Colonic mucosa (tissue), 4 donors: ENCODE measurements around the gene CCDC54. TPM values are rescaled to one million over a fixed set of nuclear protein-coding genes. Genes with fewer than 3 reads are reported as not detected.

Experiments
- DNase-seq: peaks from one replicate; pipeline ENCODE4 v3.0.0-alpha.2; 2020
- H3K27ac ChIP-seq: fragments of 200-600 bp; one replicate; pipeline ENCODE4 v1.8.0; 2021
- H3K27me3 ChIP-seq: fragments of 200-600 bp; one replicate; pipeline ENCODE4 v1.8.0; 2021
- H3K36me3 ChIP-seq: fragments of 200-600 bp; one replicate; pipeline ENCODE4 v1.8.0; 2021
- H3K4me1 ChIP-seq: fragments of 200-600 bp; one replicate; pipeline ENCODE4 v1.8.0; 2021; ENCODE audit warnings: mild to moderate bottlenecking
- H3K4me3 ChIP-seq: fragments of 200-600 bp; one replicate; pipeline ENCODE4 v1.8.0; 2021
- H3K9ac ChIP-seq, 2 donors: one replicate each; pipeline ENCODE4 v1.7.0; 2013; ENCODE audit warnings: control low read depth in 2 of 2, low read depth in 2 of 2, low read length in 2 of 2
- H3K9me3 ChIP-seq: fragments of 200-600 bp; one replicate; pipeline ENCODE4 v1.8.0; 2021
- intact Hi-C: fragments of 100-400 bp; cut with DNase I; formaldehyde crosslinking; loops from one replicate; pipeline ENCODE4 v1.14.1; 2022
- total RNA-seq, 2 donors: library from RNA; stranded (reverse); fragmentation: NEBNext Ultra II Directional in 1 of 2; extraction: Animal tissue kit (Norgen Biotek cat#: 25700) in 1 of 2; gene quantifications; one replicate each; pipeline ENCODE4 v1.2.1, GENCODE V29; 2021
- TF ChIP-seq, protein P1 (sequence below): fragments of 200-600 bp; IDR thresholded peaks from one replicate; pipeline ENCODE4 v1.8.0; 2022; ENCODE audit warnings: antibody characterized with exemption, mild to moderate bottlenecking
- donor health status: healthy.
- donor health status: DM: no; HTN: no; CAD: no.
- donor health status: DM: no; HTN: no; CAD: no.

The CCDC54 gene
- total RNA-seq, 2 donors from 2014 or later: not detected

- no peaks in the 10 kb centered on the region for H3K27me3 ChIP-seq
- TF ChIP-seq, protein P1, sequence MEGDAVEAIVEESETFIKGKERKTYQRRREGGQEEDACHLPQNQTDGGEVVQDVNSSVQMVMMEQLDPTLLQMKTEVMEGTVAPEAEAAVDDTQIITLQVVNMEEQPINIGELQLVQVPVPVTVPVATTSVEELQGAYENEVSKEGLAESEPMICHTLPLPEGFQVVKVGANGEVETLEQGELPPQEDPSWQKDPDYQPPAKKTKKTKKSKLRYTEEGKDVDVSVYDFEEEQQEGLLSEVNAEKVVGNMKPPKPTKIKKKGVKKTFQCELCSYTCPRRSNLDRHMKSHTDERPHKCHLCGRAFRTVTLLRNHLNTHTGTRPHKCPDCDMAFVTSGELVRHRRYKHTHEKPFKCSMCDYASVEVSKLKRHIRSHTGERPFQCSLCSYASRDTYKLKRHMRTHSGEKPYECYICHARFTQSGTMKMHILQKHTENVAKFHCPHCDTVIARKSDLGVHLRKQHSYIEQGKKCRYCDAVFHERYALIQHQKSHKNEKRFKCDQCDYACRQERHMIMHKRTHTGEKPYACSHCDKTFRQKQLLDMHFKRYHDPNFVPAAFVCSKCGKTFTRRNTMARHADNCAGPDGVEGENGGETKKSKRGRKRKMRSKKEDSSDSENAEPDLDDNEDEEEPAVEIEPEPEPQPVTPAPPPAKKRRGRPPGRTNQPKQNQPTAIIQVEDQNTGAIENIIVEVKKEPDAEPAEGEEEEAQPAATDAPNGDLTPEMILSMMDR: no peak
- H3K9me3 ChIP-seq: no peaks in the 10 kb centered on the region
- H3K36me3 ChIP-seq: no peaks in the 10 kb centered on the region
- H3K4me1 ChIP-seq: no peaks in the 10 kb centered on the region
- no peak overlapping the region for H3K9ac ChIP-seq
- no peak overlapping the region for H3K27ac ChIP-seq
- H3K4me3 ChIP-seq: no peak overlapping the region
- no peak for DNase-seq
- intact Hi-C loops: no loop called here
Measured at GRCh38 chr3:107367353-107367752, 9.9 kb upstream of the CCDC54 start.

DNA sequence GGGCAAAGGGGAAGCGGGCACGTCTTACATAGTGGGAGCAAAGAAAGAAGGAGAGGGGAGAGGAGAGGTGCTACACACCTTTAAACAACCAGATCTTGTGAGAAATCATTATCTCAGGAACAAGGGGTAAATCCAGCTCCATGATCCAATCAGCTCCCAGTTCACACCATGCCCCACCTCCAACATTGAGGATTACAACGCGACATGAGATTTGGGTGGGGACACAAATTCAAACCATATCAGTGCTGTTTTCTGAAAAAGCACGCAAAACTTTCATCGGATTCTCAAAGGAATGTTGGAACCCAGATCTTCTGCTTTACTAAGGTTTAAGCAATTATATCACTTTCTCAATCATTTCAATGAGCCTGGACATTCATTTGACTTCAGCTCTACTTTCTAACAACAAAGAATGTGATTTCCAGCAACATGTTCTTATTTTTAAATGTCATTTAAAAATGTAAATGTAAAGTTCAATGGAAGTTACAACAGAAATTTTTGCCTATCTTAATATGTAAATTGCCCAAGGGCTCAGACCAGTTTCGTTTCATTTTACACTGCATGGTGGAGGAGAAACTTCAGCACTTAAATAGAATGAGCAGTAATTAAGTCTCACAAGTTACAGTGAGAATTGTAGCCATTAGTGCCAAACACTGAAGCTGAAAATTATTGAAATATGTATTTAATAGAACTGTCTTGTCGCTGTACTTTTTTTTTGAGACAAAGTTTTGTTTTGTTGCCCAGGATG, 8.4 kb upstream of the CCDC54 start:
- H3K36me3 ChIP-seq: no peaks in the 10 kb centered on the region
- intact Hi-C loops: no loop called here
- H3K4me3 ChIP-seq: no peak overlapping the region
- DNase-seq: no peak
- no peaks in the 10 kb centered on the region for H3K4me1 ChIP-seq
- H3K27ac ChIP-seq: no peak overlapping the region
- TF ChIP-seq, protein P1: no peak
- no peaks in the 10 kb centered on the region for H3K9me3 ChIP-seq
- no peaks in the 10 kb centered on the region for H3K27me3 ChIP-seq
- no peak overlapping the region for H3K9ac ChIP-seq

GRCh38 chr3:107369791-107370190, 7.4 kb upstream of the CCDC54 start:
- Histone ChIP-seq H3K27ac (no peak overlapping the region), H3K36me3 (no peaks in the 10 kb centered on the region), H3K9ac (no peak overlapping the region), H3K9me3 (no peaks in the 10 kb centered on the region), H3K4me3 (no peak overlapping the region), H3K4me1 (no peaks in the 10 kb centered on the region), H3K27me3 (no peaks in the 10 kb centered on the region)
- intact Hi-C loops: no loop called here
- no peak for DNase-seq
- TF ChIP-seq, protein P1: no peak

DNA sequence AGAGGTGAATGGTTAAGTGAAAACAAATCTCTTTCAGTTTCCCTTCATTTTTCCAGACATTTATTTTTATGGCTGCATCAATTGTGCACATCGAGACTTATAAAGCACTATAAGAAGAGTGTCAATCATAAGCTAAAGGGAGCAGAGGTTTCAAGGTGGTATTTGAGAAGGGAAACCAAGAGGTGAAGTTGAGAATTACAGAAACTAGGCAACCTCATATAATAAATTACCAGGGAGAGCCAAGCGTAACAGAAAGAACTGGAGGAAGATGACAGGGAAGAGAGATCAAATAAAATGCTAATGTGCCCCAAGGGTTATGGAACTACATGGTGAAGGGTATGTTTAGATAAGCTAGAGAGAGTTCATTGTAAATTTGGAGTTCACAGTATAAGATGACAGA, 6.3 kb upstream of the CCDC54 start:
- DNase-seq: no peak
- Histone ChIP-seq H3K27ac (no peak overlapping the region), H3K9me3 (no peaks in the 10 kb centered on the region), H3K36me3 (no peaks in the 10 kb centered on the region), H3K4me3 (no peak overlapping the region), H3K27me3 (no peaks in the 10 kb centered on the region), H3K4me1 (no peaks in the 10 kb centered on the region), H3K9ac (no peak overlapping the region)
- TF ChIP-seq, protein P1: no peak
- intact Hi-C loops: no loop called here

DNA sequence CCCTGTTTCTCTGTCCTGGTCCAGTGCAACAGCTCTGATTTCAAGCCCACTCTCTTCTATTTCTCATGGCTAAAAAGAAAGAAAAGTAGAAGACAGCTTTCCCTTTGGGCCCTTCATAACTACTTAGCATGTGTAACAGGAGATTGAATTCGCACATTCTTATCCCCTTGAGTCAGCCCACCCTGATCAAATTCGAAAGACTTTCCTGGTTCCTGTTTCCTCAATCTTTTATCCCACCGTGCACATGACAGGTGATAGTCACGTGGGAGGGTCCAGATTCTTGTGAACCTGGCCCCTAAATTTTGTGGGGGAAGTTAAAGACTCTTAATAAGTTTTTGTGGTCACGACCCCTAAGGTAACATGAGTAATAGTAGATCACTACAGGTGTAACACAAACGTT, 4.7 kb upstream of the CCDC54 start:
- Histone ChIP-seq H3K27me3 (no peaks in the 10 kb centered on the region), H3K4me3 (no peak overlapping the region), H3K4me1 (no peaks in the 10 kb centered on the region), H3K9ac (no peak overlapping the region), H3K9me3 (no peaks in the 10 kb centered on the region), H3K36me3 (no peaks in the 10 kb centered on the region), H3K27ac (no peak overlapping the region)
- intact Hi-C loops: no loop called here
- no peak for DNase-seq
- TF ChIP-seq, protein P1: no peak
